HG03159 (cell line): ENCODE results near the gene TSHZ3.

Source experiments
- ATAC-seq: cut with Tn5 transposase; IDR thresholded peaks from one replicate; pipeline ENCODE4 v1.9.1; 2021; ENCODE audit warnings: mild to moderate bottlenecking, moderate library complexity; ENCODE audit not compliant: unreplicated experiment

TSHZ3 gene

GRCh38 chr19:31337008-31337914 is 12.0 kb downstream of the TSHZ3 start:
- no peak for ATAC-seq

- no peak for ATAC-seq
Measured at GRCh38 chr19:31335716-31336115, 13.5 kb downstream of the TSHZ3 start.

GRCh38 chr19:31334849-31335624 is 14.2 kb downstream of the TSHZ3 start:
- ATAC-seq = no peak

GRCh38 chr19:31334101-31334848 is 15.0 kb downstream of the TSHZ3 start:
- ATAC-seq = no peak

GRCh38 chr19:31332096-31332495 is 17.1 kb downstream of the TSHZ3 start:
- ATAC-seq = no peak

GRCh38 chr19:31331536-31331935 is 17.7 kb downstream of the TSHZ3 start:
- no peak for ATAC-seq

GRCh38 chr19:31330761-31331160 is 18.5 kb downstream of the TSHZ3 start:
- ATAC-seq = no peak

- no peak for ATAC-seq
Measured at GRCh38 chr19:31330237-31330636, 19.0 kb downstream of the TSHZ3 start.

- no peak for ATAC-seq
Measured at GRCh38 chr19:31329819-31330218, 19.4 kb downstream of the TSHZ3 start.

GRCh38 chr19:31328238-31328637 is 21.0 kb downstream of the TSHZ3 start:
- ATAC-seq = no peak

GRCh38 chr19:31326329-31327028 is 22.8 kb downstream of the TSHZ3 start:
- no peak for ATAC-seq

- ATAC-seq = no peak
Measured at GRCh38 chr19:31325342-31325741, 23.9 kb downstream of the TSHZ3 start.

GRCh38 chr19:31319465-31319864 is 29.8 kb downstream of the TSHZ3 start:
- no peak for ATAC-seq

- no peak for ATAC-seq
Measured at GRCh38 chr19:31318790-31319425, 30.3 kb downstream of the TSHZ3 start.

- ATAC-seq = no peak
Measured at GRCh38 chr19:31317570-31317969, 31.7 kb downstream of the TSHZ3 start.

GRCh38 chr19:31317093-31317492 is 32.1 kb downstream of the TSHZ3 start:
- no peak for ATAC-seq

- ATAC-seq = no peak
Measured at GRCh38 chr19:31316201-31316951, 32.9 kb downstream of the TSHZ3 start.

GRCh38 chr19:31315652-31316051 is 33.6 kb downstream of the TSHZ3 start:
- no peak for ATAC-seq

GRCh38 chr19:31314849-31315629 is 34.2 kb downstream of the TSHZ3 start:
- ATAC-seq = no peak
